ENCODE measurements around the gene KIF23. TPM values are rescaled to one million over a fixed set of nuclear protein-coding genes. Genes with fewer than 3 reads are reported as not detected.

KIF23 gene
- polyA plus RNA-seq, 3 donors = 0.35 to 1.5 (median 0.61) TPM

- WGBS, 3 donors = 87 to 90% (median 87%) methylated on average over 13 of the region's 13 CpGs
Observed at GRCh38 chr15:69456208-69457166, 42.3 kb downstream of the KIF23 start.

DNA sequence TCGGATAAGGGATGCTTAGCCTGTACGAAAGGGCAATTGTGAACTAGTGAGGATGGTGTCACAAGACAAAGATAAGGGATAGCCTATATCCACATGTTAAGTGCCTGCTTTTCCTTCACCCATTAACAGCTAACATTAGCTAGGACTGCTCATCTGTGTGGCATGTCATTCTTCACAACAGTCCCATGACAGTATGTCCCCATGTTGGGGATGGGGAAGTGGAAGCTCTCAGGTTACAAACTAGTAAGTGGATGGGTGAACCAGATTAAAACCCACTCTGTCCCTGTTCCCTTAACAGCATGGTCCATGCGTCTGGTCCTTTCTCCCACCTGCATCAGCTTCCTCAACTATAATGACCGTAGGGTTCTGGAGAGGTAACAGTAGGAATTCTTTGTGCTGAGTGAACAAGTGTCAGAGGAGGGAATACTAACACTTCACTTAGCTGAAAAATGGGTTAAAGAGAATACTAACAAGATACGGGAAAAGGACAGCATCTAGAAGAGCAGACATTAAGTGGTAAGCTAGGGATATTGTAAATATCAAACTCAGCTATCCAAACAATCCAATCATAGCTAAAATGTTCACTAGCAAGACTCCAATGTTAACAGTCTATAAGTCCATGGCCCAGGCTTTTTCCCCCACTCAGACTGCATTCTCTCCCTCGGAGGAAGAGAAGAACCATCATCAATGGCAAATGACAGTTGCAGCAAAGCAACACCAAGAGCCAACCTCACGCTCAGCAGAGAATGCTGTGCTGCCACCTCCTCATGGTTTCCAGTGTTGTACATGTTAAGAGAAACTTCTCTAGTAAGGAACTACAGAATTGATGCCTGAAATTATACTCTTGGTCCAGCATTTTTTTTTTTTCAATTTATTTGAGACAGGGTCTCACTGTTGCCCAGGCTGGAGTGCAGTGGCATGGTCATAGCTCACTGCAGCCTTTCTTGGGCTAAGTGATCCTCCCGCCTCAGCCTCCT is 43.4 kb downstream of the KIF23 start:
- WGBS, 3 donors = 86% methylated on average over 8 of the region's 8 CpGs
- H3K27ac ChIP-seq (ENCODE audit: low read depth, low read length) = no peak overlapping the region

More at GRCh38 chr15:69456208-69457166, 42.3 kb downstream of the KIF23 start:
- no peak overlapping the region for H3K27ac ChIP-seq (ENCODE audit: low read depth, low read length)

GRCh38 chr15:69459066-69459465 is 44.9 kb downstream of the KIF23 start:
- 61 to 81% (median 76%) methylated on average over 2 of the region's 2 CpGs for WGBS, 3 donors
- H3K27ac ChIP-seq (ENCODE audit: low read depth, low read length) = no peak overlapping the region

DNA sequence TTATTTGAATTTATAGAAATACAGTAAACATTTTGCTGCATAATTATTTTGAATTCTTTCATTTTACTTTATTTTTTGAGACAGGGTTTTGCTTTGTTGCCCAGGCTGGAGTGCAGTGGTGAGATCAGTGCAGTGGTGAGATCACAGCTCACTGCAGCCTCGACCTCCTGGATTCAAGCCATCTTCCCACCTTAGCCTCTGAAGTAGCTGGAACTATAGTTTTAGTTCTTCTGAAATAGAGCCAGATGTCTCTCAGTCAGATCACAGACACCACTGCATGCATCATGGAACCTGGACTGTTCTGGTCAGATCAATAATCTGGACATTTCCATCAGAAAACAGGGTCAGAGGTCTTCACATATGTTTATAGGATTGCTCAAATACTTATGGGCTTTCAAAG is 46.3 kb downstream of the KIF23 start:
- 46 to 55% (median 55%) methylated on average over 1 of the region's 1 CpG for WGBS, 3 donors
- H3K27ac ChIP-seq (ENCODE audit: low read depth, low read length) = no peak overlapping the region

- 41 to 55% (median 46%) methylated on average over 23 of the region's 23 CpGs for WGBS, 3 donors
- no peak overlapping the region for H3K27ac ChIP-seq (ENCODE audit: low read depth, low read length)
Observed at GRCh38 chr15:69462030-69462492, 47.9 kb downstream of the KIF23 start.

DNA sequence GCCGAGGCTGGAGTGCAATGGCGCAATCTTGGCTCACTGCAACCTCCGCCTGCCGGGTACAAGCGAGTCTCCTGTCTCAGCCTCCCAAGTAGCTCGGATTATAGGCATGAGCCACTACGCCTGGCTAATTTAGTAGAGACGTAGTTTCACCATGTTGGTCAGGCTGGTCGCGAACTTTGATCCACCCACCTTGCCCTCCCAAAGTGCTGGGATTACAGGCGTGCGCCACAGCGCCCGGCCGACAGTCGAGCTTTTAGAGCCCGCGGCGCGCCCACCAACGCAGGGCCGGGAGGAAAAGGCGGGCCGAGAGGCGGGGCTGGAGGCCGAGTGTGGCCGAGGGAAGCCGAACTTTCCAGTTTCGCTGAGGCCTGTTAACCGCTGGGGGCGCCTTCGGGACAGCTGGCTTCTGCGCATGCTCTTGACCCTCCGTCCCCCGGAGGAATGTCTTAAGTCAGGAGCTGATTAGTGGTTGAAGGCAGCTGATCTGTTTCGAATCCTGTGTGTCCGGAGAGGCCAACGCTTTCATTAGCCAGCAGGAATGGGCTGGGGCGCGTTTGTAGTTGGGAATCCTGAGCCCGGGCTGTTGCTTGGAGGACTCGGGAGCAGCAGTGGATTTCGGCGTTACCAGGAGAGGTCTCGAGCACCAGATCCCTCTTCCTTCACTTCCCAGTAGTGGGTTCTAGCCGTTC is 48.5 kb downstream of the KIF23 start:
- 2 to 4% (median 2%) methylated on average over 43 to 46 of the region's 46 CpGs for WGBS, 3 donors
- no peak overlapping the region for H3K27ac ChIP-seq (ENCODE audit: low read depth, low read length)

DNA sequence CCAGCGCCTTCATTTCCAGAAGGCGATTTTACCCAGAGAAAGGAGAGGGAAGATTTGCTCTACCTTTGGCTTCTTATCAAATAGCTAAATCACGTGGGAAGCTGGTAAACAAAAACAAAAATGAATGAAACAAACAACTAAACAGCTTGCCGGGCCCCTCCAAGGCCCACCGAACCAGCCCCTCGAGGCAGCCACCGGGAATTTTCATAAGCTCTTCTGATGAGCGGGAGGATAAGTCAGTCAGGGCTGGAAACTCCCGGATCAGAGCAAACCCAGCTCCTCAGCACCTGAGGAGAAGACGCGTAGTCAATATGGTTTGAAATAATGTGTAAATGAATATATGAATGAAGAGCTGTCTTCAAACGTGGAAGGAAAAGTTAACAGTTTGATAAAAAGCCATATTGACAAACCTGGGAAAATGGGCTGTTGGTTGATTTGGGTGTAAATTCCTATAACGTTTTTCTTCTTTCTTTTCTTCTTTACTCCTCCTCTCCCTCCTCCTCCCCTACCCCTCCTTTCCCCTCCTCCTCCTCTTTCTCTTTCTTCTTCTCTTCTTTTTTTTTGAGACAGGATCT is 49.1 kb downstream of the KIF23 start:
- WGBS, 3 donors = 13 to 22% (median 16%) methylated on average over 13 of the region's 13 CpGs
- H3K27ac ChIP-seq (ENCODE audit: low read depth, low read length) = no peak overlapping the region

- no peak overlapping the region for H3K27ac ChIP-seq (ENCODE audit: low read depth, low read length)
- WGBS, 3 donors = 83 to 94% (median 94%) methylated on average over 1 of the region's 1 CpG
Observed at GRCh38 chr15:69465253-69465652, 51.1 kb downstream of the KIF23 start.

DNA sequence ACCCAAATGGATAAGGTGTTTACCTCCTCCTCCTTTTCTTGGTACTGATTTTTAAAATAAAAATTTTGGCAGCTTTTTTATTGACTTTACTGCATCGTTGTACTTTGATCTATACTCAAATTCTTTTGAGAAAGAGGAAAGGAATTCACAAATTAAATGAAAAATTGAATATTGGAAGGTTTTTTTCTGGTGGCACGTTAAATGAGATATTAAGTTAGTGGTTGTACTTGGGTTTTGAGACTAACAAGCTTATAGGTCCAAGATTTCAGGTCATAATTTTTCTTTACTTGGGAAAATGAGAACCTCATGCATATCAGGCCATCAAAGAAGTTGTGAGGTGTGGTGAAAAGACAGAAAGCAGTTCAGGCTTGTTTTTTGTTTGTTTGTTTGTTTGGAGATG is 52.6 kb downstream of the KIF23 start:
- H3K27ac ChIP-seq (ENCODE audit: low read depth, low read length) = no peak overlapping the region
- WGBS, 3 donors = 58 to 83% (median 81%) methylated on average over 2 of the region's 2 CpGs

DNA sequence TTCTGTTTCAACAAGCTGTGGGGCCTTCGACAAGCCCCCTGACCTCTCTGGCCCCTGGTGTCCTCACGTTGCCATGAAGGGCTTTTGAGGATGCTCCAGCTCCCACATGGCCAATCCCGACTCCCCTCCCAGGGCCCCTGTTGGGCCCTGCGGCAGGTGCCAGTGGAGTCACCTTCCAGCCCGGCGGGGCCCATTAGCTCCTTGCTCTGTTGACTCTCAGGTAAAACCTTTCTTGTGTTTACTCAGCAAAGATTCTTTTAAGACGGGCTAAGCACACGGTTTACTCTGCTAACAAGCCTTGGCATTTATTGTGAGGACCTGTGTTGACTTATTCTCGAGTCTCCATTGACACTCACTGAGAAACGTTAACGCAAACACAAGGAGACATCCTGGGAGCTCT is 53.5 kb downstream of the KIF23 start:
- WGBS, 3 donors = 41 to 79% (median 73%) methylated on average over 11 of the region's 11 CpGs
- no peak overlapping the region for H3K27ac ChIP-seq (ENCODE audit: low read depth, low read length)

DNA sequence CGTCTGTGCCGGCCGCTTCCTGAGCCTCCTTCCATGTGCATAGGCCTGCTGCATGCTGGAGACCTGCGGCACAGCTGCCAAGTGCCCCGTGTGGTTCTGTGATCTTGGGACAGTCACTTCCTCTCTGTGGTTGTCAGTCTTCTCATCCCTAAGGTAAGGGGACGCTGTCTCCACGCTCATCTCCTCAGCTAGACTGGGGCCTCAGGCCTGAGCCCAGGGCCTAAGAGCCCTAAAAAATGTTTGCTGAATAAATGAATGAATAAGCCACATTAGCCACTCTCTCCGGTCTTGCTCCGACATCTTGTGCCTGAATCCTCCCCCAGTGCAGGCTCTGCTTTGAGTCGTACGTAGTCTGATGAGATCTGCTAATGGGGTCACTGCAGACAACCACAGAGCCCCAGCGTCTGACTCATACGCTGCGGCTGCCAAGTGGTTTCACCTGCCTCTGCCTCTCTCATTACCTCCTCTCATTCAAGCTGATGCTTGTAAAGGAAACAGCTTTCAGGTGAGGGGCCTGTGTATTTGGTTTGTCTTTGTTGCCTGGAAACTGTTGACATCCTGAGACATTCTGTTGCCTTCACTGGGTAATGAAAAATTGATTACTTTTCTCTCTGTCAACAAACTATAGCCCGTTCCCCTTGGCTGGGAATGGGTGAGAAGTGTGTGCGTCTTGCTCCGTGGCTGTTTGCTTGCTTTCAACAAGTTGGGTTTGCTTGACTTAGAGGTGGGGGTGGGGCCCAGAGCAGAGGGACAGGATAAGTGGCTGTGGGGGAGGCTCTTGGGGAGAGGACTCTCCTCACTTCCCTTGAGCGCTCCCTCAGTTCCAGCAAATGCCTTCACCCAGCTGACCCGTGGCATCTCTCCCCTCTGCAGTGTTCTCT is 54.3 kb downstream of the KIF23 start:
- H3K27ac ChIP-seq (ENCODE audit: low read depth, low read length) = no peak overlapping the region
- WGBS, 3 donors = 67 to 79% (median 70%) methylated on average over 19 of the region's 19 CpGs

DNA sequence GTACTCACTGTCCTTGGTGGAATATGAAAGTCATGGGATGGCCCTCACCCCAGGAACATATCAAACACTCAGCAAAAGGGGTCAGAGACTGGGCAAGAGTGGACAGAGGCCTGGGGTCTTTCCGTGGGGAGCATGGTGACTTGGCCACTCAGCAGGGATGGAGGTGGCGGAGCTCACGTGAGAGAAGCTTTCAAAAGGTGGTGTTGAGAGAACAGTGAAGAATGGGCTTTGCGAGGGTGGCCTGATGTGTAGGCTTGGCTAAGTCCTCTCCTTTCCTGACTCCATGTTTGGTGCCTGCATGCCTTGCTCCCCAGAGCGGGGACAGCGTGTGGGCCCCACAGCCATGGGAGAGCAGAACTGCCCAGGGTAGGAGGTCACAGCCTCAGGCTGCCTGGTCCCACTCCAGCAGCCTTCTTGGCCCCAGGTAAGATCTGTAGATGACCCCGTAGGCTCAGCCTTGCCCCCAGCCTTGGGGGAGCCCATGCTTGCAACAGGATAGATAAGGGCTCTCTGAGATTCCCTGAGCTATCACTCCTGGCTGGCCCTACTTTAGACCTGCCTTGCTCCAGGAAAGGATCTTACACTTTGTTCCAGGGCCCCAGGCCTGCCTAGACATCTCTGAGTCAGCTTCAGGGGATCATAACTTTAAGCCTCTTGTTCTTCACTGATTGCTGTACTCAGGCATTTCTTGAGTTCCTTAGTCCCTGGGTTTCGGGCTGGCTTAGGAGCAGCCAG is 55.5 kb downstream of the KIF23 start:
- 95 to 98% (median 96%) methylated on average over 8 of the region's 8 CpGs for WGBS, 3 donors
- no peak overlapping the region for H3K27ac ChIP-seq (ENCODE audit: low read depth, low read length)

DNA sequence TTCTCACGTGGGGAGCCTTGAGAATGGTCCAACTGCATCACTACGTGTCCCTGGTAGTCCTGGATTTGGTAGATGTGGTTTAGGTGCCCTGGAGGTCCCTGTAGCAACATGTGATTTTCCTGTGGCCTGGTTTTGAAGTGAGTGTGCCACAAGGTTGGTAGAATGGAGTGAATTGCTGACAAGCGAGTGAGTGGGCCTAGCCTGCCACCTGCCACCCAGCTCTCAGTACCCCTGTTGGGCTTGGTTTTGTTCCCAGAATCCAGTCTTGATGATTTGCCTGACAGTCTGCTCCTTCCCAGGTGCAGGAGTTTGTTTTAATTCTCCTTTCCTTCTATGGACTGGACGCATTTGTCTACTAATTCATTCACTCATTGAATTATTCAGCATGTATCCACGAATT is 57.9 kb downstream of the KIF23 start:
- no peak overlapping the region for H3K27ac ChIP-seq (ENCODE audit: low read depth, low read length)
- 88 to 90% (median 89%) methylated on average over 5 of the region's 5 CpGs for WGBS, 3 donors

DNA sequence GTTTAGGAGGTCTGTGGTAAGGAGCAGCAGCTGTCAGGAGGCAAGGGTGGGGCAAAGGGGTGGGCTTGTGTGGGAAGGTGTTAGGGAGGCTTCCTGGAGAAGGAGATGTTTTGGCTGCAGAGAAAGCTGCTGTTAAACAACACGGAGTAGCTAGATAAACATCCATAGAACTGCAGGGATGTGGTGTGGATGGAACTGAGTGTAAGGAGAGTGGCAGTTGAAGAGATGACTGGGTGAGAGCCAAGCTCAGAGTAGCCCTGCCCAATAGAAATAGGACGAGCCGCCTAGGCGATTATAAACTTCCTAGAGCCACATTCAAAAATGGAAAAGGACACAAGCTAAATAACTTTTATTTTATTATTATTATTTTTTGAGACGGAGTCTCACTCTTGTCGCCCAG is 58.4 kb downstream of the KIF23 start:
- H3K27ac ChIP-seq (ENCODE audit: low read depth, low read length) = no peak overlapping the region
- WGBS, 3 donors = 79 to 82% (median 81%) methylated on average over 6 of the region's 6 CpGs

DNA sequence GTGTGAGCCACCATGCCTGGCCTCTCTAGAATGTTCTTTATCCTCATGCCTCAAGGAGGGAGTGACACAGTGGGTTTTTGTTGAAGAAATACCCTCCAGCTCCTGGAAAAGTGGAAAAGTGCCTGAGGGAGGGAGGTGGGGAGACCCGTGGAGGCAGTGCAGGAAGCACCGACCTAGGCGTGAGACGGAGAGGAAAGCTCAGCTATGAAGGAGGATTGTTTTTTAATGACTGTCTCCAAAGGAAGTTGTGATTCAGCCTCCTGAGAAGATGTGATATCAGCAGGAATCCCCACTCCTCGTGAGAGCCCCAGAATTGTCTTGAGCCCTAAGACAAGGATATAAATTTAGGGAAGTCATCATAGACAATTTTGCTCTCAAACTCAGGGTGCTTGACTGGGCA is 60.1 kb downstream of the KIF23 start:
- WGBS, 3 donors = 62 to 74% (median 68%) methylated on average over 5 of the region's 5 CpGs
- no peak overlapping the region for H3K27ac ChIP-seq (ENCODE audit: low read depth, low read length)

GRCh38 chr15:69474846-69475455 is 60.8 kb downstream of the KIF23 start:
- no peak overlapping the region for H3K27ac ChIP-seq (ENCODE audit: low read depth, low read length)
- WGBS, 3 donors = 67 to 77% (median 76%) methylated on average over 7 of the region's 7 CpGs
